Cardiac muscle cell (in vitro differentiated cells and primary cell): ENCODE measurements around the gene FGF14. TPM values are rescaled to one million over a fixed set of nuclear protein-coding genes. Genes with fewer than 3 reads are reported as not detected.

ENCODE experiments used
- DNase-seq, 2 donors: peaks; one replicate each; pipeline versions ENCODE4 v3.0.0 to v3.0.0-alpha.2; 2010 to 2017; ENCODE audit warnings: low read depth in 1 of 2, low spot score in 1 of 2
- H3K27ac ChIP-seq: fragments of 200-600 bp; sonication (generic); 2 replicates; pipeline ENCODE4 v1.5.1; 2016
- H3K27me3 ChIP-seq: fragments of 200-600 bp; sonication (generic); 2 replicates; pipeline ENCODE4 v1.6.0; 2016; ENCODE audit warnings: control low read depth
- H3K36me3 ChIP-seq: fragments of 200-600 bp; sonication (generic); 2 replicates; pipeline ENCODE4 v1.5.1; 2016; ENCODE audit warnings: control low read depth
- H3K4me1 ChIP-seq: fragments of 200-600 bp; sonication (generic); 2 replicates; pipeline ENCODE4 v1.8.1; 2017; ENCODE audit warnings: low read depth, mild to moderate bottlenecking, mixed run types
- H3K4me3 ChIP-seq: fragments of 200-600 bp; sonication (generic); 2 replicates; pipeline ENCODE4 v1.5.1; 2016; ENCODE audit warnings: mild to moderate bottlenecking
- H3K9me3 ChIP-seq: fragments of 200-600 bp; sonication (generic); 2 replicates; pipeline ENCODE4 v1.5.1; 2017; ENCODE audit warnings: low read depth, mild to moderate bottlenecking, control low read depth
- polyA plus RNA-seq: library from polyadenylated mRNA; unstranded; fragments of >200 nt; fragmentation: Nextera tagmentation; extraction: Ambion mirVana; gene quantifications from 2 replicates; pipeline ENCODE4 v1.2.1, GENCODE V29; 2016
- total RNA-seq: library from RNA; depleted of rRNA; stranded (reverse); fragments of >200 nt; gene quantifications from 2 replicates; pipeline ENCODE4 v1.2.3, GENCODE V29; 2016
- TF ChIP-seq, protein P1 (sequence below): IDR thresholded peaks from 2 replicates; pipeline ENCODE4 v1.5.1; 2012; ENCODE audit warnings: low read depth, mild to moderate bottlenecking, low read length

Gene FGF14
- total and polyA plus RNA-seq, 2 experiments from 2014 or later: not detected

- Histone ChIP-seq H3K4me1 (peaks cover 4% of the 10 kb centered on the region), H3K9me3 (no peaks in the 10 kb centered on the region), H3K27ac (no peak overlapping the region), H3K36me3 (no peaks in the 10 kb centered on the region), H3K4me3 (no peak overlapping the region), H3K27me3 (peaks cover 52% of the 10 kb centered on the region)
- TF ChIP-seq, protein P1, sequence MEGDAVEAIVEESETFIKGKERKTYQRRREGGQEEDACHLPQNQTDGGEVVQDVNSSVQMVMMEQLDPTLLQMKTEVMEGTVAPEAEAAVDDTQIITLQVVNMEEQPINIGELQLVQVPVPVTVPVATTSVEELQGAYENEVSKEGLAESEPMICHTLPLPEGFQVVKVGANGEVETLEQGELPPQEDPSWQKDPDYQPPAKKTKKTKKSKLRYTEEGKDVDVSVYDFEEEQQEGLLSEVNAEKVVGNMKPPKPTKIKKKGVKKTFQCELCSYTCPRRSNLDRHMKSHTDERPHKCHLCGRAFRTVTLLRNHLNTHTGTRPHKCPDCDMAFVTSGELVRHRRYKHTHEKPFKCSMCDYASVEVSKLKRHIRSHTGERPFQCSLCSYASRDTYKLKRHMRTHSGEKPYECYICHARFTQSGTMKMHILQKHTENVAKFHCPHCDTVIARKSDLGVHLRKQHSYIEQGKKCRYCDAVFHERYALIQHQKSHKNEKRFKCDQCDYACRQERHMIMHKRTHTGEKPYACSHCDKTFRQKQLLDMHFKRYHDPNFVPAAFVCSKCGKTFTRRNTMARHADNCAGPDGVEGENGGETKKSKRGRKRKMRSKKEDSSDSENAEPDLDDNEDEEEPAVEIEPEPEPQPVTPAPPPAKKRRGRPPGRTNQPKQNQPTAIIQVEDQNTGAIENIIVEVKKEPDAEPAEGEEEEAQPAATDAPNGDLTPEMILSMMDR: no peak
- no peak for DNase-seq
These were observed 5.9 kb downstream of the FGF14 start for GRCh38 chr13:102395939-102396338.

GRCh38 chr13:102395174-102395573 lies 6.7 kb downstream of the FGF14 start:
- no peaks in the 10 kb centered on the region for H3K36me3 ChIP-seq
- no peak overlapping the region for H3K27ac ChIP-seq
- peak overlapping the region; percentile 68 for H3K4me3 ChIP-seq
- DNase-seq: no peak
- no peaks in the 10 kb centered on the region for H3K9me3 ChIP-seq
- H3K4me1 ChIP-seq: peaks cover under 1% of the 10 kb centered on the region
- TF ChIP-seq, protein P1: no peak
- peaks cover 45% of the 10 kb centered on the region for H3K27me3 ChIP-seq

DNA sequence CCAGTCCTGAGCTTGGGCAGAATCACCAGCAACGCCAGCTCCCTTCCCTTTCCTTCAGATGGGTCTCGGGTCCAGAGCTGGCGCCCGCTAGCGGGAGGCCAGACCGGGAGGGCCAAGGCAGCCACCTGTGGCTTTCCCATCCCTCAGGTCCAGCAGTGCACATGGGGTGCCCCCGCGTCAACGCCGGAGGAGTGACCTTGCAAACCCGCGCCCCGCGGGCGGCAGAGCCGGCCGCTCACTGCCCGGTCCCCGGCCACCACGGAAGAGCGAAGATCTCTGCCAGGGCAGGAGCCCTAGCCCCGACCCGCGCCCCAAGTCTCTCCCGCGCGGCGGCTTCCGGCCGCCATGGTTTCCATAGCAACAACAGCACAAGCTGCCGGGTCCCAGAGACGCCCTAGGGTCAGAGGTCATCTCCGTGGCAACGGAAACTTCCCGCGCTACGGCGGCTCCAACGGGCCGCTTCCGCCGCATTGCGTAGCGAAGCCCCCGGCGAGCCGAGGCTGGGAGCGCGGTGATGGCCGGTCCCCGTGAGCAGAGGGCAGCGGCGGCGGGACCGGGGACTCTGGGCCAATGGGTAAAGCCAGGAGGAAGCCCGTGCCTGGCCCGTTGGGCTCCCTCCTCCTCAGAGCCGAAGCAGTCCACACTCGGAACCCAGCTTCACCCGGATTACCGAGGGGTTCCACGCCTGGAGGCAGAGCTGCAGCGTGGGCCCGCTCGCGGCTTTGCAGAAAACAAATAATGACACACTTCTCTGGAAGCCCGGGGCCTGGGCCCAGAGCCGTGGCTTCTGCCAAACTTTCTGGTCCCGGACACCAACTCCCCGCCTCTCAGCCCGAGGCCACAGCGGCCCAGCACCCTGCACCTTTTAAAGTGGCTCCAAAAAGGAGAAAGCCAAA lies 7.4 kb downstream of the FGF14 start:
- Histone ChIP-seq H3K27ac (peak overlapping the region; percentile 4), H3K9me3 (no peaks in the 10 kb centered on the region), H3K4me3 (peak overlapping the region; percentile 68), H3K4me1 (no peaks in the 10 kb centered on the region), H3K36me3 (no peaks in the 10 kb centered on the region), H3K27me3 (peaks cover 37% of the 10 kb centered on the region)
- TF ChIP-seq, protein P1: peak; percentile 26
- peak; percentile 92 to 93 for DNase-seq

GRCh38 chr13:102392481-102393209 lies 9.2 kb downstream of the FGF14 start:
- DNase-seq: no peak
- TF ChIP-seq, protein P1: no peak
- Histone ChIP-seq H3K4me3 (no peak overlapping the region), H3K9me3 (no peaks in the 10 kb centered on the region), H3K27ac (no peak overlapping the region), H3K4me1 (no peaks in the 10 kb centered on the region), H3K27me3 (peaks cover 19% of the 10 kb centered on the region), H3K36me3 (no peaks in the 10 kb centered on the region)

GRCh38 chr13:102386461-102386860 lies 15.4 kb downstream of the FGF14 start:
- Histone ChIP-seq H3K27me3 (no peaks in the 10 kb centered on the region), H3K4me1 (no peaks in the 10 kb centered on the region), H3K9me3 (no peaks in the 10 kb centered on the region), H3K4me3 (no peak overlapping the region), H3K36me3 (no peaks in the 10 kb centered on the region), H3K27ac (no peak overlapping the region)
- DNase-seq: no peak
- TF ChIP-seq, protein P1: no peak
